ENCODE results near the gene ANKRD16. TPM values are rescaled to one million over a fixed set of nuclear protein-coding genes. Genes with fewer than 3 reads are reported as not detected.

The ANKRD16 gene
- total RNA-seq, 1 experiment from 2014 or later: 12.2 TPM

GRCh38 chr10:5813091-5813340 is 76.7 kb downstream of the ANKRD16 start (continued):
- no peak for TF ChIP-seq CREB1 (CRISPR knock-in tag; IDR thresholded peaks at IDR 0.05)
- no peak for TF ChIP-seq AFF4 (CRISPR knock-in tag; IDR thresholded peaks at IDR 0.05; ENCODE audit: borderline replicate concordance)
- no peak for TF ChIP-seq ZNF425 (CRISPR knock-in tag; conservative IDR thresholded peaks at IDR 0.05)
- TF ChIP-seq ZNF232 (CRISPR knock-in tag; IDR thresholded peaks at IDR 0.05): no peak
- TF ChIP-seq SOX15 (CRISPR knock-in tag; IDR thresholded peaks at IDR 0.05): no peak
- no peak for TF ChIP-seq ATF1 (CRISPR knock-in tag; IDR thresholded peaks at IDR 0.05)
- peak; percentile 29; the same call in 1 of the 2 replicates for TF ChIP-seq NFATC4 (CRISPR knock-in tag; IDR thresholded peaks at IDR 0.05)
- TF ChIP-seq JUN (CRISPR knock-in tag; IDR thresholded peaks at IDR 0.05): no peak
- no peak for TF ChIP-seq SP1 (CRISPR knock-in tag; conservative IDR thresholded peaks at IDR 0.05)
- TF ChIP-seq, protein P1, sequence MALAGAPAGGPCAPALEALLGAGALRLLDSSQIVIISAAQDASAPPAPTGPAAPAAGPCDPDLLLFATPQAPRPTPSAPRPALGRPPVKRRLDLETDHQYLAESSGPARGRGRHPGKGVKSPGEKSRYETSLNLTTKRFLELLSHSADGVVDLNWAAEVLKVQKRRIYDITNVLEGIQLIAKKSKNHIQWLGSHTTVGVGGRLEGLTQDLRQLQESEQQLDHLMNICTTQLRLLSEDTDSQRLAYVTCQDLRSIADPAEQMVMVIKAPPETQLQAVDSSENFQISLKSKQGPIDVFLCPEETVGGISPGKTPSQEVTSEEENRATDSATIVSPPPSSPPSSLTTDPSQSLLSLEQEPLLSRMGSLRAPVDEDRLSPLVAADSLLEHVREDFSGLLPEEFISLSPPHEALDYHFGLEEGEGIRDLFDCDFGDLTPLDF (CRISPR knock-in tag; IDR thresholded peaks at IDR 0.05): no peak
- TF ChIP-seq NR2C2 (CRISPR knock-in tag; IDR thresholded peaks at IDR 0.05): no peak
- TF ChIP-seq, protein P2, sequence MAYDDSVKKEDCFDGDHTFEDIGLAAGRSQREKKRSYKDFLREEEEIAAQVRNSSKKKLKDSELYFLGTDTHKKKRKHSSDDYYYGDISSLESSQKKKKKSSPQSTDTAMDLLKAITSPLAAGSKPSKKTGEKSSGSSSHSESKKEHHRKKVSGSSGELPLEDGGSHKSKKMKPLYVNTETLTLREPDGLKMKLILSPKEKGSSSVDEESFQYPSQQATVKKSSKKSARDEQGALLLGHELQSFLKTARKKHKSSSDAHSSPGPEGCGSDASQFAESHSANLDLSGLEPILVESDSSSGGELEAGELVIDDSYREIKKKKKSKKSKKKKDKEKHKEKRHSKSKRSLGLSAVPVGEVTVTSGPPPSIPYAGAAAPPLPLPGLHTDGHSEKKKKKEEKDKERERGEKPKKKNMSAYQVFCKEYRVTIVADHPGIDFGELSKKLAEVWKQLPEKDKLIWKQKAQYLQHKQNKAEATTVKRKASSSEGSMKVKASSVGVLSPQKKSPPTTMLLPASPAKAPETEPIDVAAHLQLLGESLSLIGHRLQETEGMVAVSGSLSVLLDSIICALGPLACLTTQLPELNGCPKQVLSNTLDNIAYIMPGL (CRISPR knock-in tag; IDR thresholded peaks at IDR 0.05): 0 out of 2 replicates have a peak, but pooled peaks have one; percentile 69
- TF ChIP-seq STAT6 (CRISPR knock-in tag; conservative IDR thresholded peaks at IDR 0.05; ENCODE audit: low read depth): no peak
- TF ChIP-seq, protein P3, sequence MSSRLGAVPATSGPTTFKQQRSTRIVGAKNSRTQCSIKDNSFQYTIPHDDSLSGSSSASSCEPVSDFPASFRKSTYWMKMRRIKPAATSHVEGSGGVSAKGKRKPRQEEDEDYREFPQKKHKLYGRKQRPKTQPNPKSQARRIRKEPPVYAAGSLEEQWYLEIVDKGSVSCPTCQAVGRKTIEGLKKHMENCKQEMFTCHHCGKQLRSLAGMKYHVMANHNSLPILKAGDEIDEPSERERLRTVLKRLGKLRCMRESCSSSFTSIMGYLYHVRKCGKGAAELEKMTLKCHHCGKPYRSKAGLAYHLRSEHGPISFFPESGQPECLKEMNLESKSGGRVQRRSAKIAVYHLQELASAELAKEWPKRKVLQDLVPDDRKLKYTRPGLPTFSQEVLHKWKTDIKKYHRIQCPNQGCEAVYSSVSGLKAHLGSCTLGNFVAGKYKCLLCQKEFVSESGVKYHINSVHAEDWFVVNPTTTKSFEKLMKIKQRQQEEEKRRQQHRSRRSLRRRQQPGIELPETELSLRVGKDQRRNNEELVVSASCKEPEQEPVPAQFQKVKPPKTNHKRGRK (CRISPR knock-in tag; IDR thresholded peaks at IDR 0.05; ENCODE audit: borderline replicate concordance): no peak
- TF ChIP-seq TCF7 (CRISPR knock-in tag; IDR thresholded peaks at IDR 0.05; ENCODE audit: low read depth): no peak

Measured in WTC11 (cell line).